ENCODE measurements around the gene ATP5F1E. TPM values are rescaled to one million over a fixed set of nuclear protein-coding genes. Genes with fewer than 3 reads are reported as not detected.
A peak's percentile ranks its signal among the peaks of the same experiment; 100 is the strongest.

The ATP5F1E gene
- polyA plus RNA-seq (ENCODE audit: insufficient read length) = 166 TPM
- long read RNA-seq, donor 1, transcript ATP5F1E-202 (2 exons, 1,878 nt) = minor isoform, 23 of 882 reads
- long read RNA-seq, donor 1, transcript ATP5F1E-201 (3 exons, 3,665 nt) = major isoform, 792 of 882 reads
- long read RNA-seq, donor 1, partial matches to known transcripts = 67 of 882 reads
- long read RNA-seq, donor 1, other reads (novel, unspliced or antisense) = 0 of 882 reads
- long read RNA-seq, donor 2, transcript ATP5F1E-202 (2 exons, 1,878 nt) = minor isoform, 13 of 654 reads
- long read RNA-seq, donor 2, transcript ATP5F1E-201 (3 exons, 3,665 nt) = major isoform, 605 of 654 reads
- long read RNA-seq, donor 2, partial matches to known transcripts = 36 of 654 reads
- long read RNA-seq, donor 2, other reads (novel, unspliced or antisense) = 0 of 654 reads
- long read RNA-seq, donor 3, transcript ATP5F1E-201 (3 exons, 3,665 nt) = major isoform, 524 of 571 reads
- long read RNA-seq, donor 3, transcript ATP5F1E-202 (2 exons, 1,878 nt) = minor isoform, 19 of 571 reads
- long read RNA-seq, donor 3, partial matches to known transcripts = 28 of 571 reads
- long read RNA-seq, donor 3, other reads (novel, unspliced or antisense) = 0 of 571 reads
- long read RNA-seq, donor 4, transcript ATP5F1E-202 (2 exons, 1,878 nt) = minor isoform, 10 of 268 reads
- long read RNA-seq, donor 4, transcript ATP5F1E-201 (3 exons, 3,665 nt) = major isoform, 226 of 268 reads
- long read RNA-seq, donor 4, partial matches to known transcripts = 32 of 268 reads
- long read RNA-seq, donor 4, other reads (novel, unspliced or antisense) = 0 of 268 reads
- long read RNA-seq, donor 5, transcript ATP5F1E-201 (3 exons, 3,665 nt) = major isoform, 1,383 of 1,437 reads
- long read RNA-seq, donor 5, transcript ATP5F1E-202 (2 exons, 1,878 nt) = minor isoform, 15 of 1,437 reads
- long read RNA-seq, donor 5, partial matches to known transcripts = 39 of 1,437 reads
- long read RNA-seq, donor 5, other reads (novel, unspliced or antisense) = 0 of 1,437 reads
- long read RNA-seq, donor 6, transcript ATP5F1E-202 (2 exons, 1,878 nt) = minor isoform, 19 of 932 reads
- long read RNA-seq, donor 6, transcript ATP5F1E-201 (3 exons, 3,665 nt) = major isoform, 848 of 932 reads
- long read RNA-seq, donor 6, partial matches to known transcripts = 65 of 932 reads
- long read RNA-seq, donor 6, other reads (novel, unspliced or antisense) = 0 of 932 reads
- long read RNA-seq, donor 7, transcript ATP5F1E-201 (3 exons, 3,665 nt) = major isoform, 1,128 of 1,246 reads
- long read RNA-seq, donor 7, transcript ATP5F1E-202 (2 exons, 1,878 nt) = minor isoform, 59 of 1,246 reads
- long read RNA-seq, donor 7, partial matches to known transcripts = 59 of 1,246 reads
- long read RNA-seq, donor 7, other reads (novel, unspliced or antisense) = 0 of 1,246 reads
- long read RNA-seq, donor 8, transcript ATP5F1E-202 (2 exons, 1,878 nt) = minor isoform, 5 of 268 reads
- long read RNA-seq, donor 8, transcript ATP5F1E-201 (3 exons, 3,665 nt) = major isoform, 250 of 268 reads
- long read RNA-seq, donor 8, partial matches to known transcripts = 12 of 268 reads
- long read RNA-seq, donor 8, other reads (novel, unspliced or antisense) = 0 of 268 reads

DNA sequence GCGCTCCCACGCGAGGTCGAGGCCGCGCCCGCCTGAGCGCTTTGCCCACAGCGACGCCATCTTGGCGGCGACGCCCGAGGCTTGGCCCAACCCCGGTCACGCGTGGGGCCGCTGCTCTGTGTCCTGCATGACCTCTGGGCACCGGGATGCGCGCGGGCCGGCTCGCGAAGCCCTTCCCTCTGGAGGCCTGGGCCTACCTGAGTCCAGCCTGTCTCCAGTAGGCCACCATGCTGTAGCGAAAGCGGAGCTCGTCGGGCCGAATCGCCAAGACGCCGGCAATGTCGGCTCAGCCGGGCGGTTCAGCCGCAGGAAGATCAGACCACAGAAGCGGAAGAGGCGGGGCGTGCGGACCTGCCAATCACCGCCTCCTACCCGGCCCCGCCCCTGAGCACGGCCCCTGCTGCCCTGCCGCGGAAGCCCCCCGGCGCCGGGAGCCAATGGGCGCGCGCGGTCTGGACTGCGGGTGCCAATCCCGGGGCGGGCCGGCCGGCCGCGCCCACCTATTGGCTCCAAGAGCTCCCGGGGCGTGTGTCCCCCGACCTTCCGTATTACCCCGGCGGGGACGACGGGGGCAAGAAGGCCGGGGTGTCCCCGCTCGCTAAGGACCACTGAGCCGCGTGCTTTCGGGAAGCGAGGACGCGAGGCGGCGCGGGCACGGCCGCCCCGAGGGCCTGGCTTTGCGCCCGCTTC, at the start of gene ATP5F1E:
ATP5F1E (minus strand) TSS at position 313 of the 690 bp plus-strand sequence; CDS start at position 229, 84 bp downstream.
- DNase-seq = peak; percentile 93

DNA sequence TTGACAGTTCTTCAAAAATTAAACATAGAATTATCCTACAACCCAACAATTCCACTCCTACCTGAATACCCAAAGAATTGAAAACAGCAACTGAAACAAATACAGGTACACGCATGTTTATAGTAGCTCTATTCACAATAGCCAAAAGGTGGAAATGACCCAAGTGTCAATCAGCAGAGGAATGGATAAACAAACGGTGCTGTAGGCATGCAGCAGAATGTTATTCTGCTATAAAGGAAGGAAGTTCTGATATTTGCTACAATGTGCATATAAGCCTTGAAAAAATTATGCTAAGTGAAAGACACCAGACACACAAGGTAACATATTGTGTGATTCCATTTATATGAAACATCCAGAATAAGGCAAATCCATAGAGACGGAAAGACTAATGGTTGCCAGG, 48.9 kb upstream of the ATP5F1E start:
- no peak for DNase-seq

DNA sequence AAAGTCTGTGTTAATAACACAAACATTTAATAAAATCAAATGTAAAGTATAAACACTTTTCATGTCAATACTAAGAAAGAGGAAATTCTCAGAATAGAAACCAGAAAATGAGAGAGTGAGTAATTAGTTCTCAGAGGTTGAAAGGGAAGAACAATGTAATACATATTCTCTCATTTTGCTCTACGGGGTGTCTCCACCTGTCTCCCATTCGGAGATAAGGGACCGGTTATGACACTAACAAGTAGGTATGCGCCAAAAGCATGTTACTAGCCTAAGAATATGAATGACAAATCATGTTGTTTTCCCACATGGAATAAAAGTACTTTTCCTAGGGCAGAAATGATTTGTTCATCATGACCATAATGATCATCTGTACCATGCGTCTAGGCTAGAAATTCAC, 46.1 kb upstream of the ATP5F1E start:
- DNase-seq = no peak

DNA sequence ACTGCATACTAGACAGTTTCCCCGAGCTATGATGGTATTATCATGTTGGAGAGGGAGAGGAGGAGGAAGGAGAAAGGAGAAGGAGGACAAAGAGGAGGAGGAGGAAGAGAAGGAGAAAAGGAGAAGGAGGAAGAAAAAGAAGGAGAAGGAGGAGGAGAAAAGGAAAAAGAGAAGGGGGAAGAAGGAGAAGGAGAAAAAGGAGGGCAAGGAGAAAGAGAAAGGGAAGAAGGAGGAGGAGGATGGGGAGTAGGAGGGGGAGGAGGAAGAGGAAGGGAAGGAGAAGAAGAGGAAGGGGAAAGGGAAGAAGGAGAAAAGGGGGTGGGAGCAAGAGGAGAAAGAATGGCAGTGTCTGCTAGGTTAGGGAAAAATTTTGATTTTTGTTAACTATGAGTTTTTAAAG, 45.6 kb upstream of the ATP5F1E start:
- no peak for DNase-seq

DNA sequence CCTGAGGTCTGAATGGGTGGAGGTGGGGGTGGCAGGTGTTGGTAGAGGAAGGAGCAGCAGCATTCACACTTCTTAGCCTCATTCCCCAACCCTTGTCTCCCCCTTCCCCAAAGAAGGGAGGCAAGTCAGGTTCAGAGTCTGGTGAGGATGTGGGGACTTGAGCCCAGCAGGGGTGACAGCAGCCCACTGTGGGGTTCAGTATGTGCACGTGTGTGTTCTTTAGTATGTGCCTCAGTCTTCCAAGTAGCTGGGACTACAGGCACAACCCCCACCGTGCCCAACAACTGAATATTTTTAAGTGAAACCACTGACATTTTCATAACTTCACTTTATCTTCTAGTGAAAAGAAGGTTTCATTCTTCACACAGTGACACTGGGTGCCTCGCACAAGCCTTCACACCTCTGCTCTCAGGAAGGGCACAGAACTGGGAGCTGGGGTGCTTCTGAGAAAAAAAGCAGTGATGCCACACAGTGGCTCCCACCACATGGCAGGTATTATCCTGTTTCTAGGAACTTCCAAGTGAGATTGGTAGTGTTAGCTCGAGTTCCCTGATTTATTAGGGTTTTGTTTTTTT, 43.9 kb upstream of the ATP5F1E start:
- DNase-seq = no peak

DNA sequence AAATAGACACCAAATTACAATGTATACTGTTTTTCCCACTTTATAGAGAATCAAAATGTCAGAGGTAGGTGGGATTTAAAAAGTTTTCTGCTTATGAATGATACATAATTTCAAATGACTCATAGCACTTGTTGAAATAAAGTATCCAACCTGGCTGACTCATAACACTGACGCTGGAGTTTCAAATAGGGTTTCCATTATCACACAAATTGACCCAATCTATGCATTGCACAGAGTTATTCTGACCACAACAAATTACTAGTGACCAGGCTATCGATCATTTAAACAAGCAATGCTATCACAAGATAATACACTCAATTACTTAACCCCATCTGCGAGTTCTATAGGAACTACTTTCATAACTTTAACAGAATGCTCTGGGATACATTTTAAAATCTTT, 42.3 kb upstream of the ATP5F1E start:
- no peak for DNase-seq

DNA sequence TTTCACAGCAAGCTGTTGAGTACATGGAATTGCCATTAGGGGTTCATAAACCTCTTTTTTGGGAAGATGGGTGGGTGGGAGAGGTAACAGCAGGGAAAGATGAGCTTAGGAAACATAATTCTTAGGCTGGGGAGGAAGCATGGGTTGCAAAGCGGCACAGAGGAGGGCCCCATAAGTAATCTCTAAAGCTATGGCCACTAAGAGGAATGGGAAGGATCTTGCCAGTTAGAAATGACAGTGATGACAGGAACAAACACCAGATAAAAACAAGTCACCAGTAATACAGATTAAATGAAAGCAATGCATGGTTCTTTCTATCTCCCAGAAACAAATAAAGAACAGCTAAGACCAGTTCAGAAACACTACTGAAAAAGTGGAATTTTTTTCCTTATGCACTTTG, 41.4 kb upstream of the ATP5F1E start:
- DNase-seq = no peak

DNA sequence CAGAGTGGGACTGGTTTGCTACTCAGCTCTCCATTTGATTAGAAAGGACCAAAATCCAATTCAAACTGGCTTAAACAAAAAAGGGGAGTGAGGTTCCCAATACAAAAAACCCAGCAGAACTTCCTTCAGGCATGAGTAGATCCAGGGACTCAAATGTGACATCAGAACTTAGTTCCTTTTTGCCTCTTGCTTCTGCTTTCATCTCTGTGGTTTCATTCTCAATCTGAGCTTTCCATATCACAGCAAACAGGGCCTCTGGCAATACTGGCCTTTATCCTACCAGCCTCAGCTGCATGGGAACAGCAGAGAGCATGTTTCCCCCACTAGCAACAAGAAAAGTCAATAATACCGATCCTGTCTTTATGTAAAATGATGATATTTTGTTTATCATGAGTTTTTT, 39.1 kb upstream of the ATP5F1E start:
- no peak for DNase-seq

DNA sequence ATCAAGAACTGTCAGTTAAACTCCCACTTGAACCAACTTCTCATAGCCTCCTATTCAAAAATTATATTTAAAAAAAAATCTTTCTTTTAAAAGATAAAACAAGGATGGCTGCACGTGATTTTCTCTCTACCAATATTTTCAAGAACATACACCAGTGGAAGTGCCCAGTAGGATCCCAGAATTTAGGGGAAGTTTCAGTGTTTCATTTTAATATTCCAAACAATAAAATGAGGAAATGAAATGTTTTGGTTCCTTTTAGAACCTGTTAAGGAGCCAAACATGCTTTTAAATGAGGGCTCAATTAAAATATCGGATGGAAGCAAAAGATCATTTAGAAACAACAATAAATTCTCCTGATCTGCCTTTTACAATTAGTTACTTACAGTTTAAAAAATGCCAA, 36.9 kb upstream of the ATP5F1E start:
- no peak for DNase-seq

DNA sequence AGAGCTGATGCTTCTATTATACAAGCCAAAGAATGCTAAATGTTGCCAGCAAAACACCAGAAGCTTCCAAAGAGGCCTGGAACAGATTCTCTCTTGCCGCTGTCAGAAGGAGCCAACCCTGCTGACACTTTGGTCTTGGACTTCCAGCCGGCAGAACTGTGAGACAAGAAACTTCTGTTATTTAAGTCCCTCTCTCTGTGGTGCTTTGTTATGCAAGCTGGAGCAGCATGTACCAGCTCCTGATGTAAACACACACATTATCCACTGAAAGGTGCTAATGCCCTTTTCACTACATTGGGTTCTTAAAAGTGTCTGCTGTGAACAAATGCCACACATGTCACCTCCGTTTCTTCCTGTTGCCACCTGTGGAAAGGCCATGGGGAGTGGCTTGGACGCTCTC, 36.4 kb upstream of the ATP5F1E start:
- no peak for DNase-seq

DNA sequence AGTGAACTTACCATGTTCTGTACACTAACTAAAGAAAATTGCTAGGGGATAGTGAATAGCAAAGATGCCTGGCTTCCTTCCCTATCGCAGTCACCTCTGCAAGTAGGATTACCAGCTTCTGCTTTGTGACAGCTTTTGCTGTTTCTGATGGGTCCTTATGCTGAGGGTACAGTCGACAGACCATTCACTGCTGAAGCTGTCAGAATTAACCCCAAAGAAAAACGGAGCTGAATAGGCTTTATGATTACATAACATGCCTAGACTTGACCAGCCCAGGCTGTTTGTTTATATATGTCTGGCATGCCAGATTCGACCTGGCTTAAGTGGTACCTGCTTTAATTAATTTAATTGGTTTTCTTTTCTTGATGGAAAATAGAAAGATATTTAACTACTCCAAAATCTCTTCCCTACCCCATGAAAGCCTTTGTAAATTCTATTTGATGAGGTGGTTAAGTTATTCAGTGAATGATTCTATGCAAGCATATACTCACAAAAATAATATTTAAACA, 32.1 kb upstream of the ATP5F1E start:
- no peak for DNase-seq

DNA sequence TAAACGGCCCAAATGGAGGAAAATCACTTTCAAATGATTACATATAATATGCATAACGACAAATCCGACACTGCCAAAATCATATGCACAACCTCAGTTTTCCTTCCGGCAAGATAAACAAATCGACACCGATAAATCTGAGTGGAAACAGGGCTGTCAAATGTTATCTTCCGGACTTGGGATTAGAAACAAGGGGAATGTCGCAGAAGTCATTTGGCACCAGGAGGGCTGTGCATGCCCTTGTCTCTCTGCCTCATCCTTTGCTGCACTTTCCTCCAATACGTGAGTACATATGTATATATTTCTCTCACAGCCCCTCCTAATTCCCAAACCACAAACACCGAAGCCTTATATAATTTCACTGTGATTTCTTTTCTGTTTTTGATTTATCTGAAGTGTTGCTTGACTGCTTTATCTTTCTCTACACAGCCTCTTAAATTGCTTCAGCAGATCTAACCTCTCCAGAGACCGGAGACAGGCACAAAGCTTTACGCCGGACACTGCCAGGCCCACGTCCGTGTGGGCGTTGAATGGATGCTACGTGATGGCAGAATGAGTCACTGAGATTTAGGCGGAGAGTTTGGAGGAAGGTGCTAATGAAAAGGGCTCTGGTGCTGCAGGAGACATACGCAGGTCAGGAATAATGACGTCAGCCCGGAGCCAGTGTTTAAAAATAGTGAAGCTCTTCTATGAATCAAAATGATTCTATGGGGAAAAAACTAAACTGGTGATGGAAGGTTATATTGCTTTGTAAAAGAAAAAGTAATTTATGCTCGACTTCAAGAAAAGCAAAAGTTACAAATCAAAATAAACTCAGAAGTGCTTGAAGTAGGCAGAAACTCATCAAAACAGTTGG, 31.5 kb upstream of the ATP5F1E start:
- no peak for DNase-seq

DNA sequence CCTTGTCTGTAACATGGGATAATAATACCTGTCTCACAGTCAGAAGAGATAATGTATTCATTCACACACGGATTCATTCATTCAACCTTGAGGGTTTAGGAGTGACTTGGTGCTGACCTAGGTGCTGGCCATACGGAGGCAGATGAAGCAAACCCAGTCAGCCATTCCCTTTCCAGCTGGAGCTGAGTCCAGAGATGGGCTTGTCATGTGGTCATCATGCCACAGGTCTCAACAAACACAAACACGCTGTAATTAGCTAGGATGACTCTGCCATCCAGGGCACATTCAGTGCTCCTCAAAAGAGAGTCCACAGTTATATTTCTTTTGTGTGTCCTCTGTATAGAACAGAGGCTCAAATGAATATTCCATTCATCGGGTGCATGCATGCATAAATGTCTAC, 29.9 kb upstream of the ATP5F1E start:
- DNase-seq = no peak

DNA sequence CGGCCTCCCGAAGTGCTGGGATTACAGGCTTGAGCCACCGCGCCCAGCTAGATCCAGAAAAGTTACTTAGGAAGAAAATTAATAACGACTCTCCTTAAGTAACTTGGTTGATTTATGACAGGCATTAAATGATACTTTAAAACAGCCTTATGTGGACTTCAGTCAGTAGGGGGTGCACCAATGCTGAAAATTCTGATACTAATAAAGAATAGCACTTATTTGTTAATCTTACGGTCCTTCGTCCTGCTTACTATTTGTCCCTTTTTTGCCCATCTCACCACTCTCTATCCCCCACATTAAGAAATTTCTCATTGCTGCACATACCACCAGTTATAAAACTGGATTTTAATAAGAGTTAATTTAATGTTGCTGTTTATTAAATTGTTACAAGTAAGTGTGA, 23.2 kb upstream of the ATP5F1E start:
- DNase-seq = no peak

DNA sequence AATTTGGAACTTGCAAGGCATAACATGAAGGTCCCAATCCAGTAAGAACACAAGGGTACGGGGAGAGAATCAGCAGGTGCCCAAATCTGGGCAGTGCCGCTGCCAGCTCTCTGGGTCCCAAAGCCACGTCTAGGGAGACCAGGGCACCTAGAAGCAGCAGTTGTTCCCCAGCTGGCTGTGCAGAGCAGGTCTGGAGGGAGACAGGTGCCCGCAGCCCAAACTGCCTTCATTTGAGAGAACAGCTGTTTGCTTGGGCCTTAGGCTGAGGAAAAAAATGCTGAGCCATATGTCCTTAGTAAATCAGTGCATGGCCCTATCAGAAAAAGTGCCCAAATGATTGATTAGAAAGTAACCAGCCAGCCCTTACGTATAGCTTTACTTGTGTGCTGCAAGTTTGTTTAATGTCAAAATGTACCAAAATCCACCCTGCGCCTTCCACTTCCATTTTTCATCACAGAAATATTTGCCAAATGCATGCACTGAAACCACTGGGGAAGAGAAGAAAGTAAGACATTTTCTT, 19.6 kb upstream of the ATP5F1E start:
- no peak for DNase-seq

DNA sequence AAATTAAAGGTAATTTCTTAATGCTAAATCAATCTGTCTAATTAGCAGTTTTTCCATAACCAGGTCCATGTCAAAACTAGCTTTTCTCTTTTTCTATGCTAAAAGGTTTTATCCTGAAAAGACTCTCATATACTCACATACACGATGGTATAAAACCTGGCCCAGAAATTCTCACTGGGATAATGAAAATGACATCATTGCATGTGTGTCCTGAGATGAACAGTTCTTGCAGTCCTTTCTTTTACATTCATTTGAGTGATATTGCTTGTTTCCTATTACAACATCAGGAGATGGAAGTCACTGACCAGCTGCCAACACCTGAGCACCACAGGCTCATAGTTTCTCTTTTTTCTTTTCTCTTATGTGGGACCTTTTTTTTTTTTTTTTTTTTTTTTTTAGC, 18.3 kb upstream of the ATP5F1E start:
- DNase-seq = no peak

DNA sequence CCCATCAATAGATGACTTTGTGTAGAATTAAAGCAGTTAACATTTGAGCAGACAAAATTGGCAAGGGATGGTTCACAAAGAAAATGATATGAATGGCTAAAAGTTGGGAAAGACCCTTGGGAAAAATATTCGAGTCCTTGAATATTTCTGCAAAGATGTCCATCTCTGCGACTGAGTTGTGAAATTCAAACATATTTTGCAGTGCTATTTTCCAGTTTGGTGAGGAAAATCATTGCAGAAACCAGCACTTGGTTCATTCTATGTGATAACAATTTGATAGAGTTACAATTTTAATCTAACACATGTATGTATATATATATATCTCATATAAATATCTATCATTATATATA, 16.5 kb upstream of the ATP5F1E start:
- DNase-seq = no peak

DNA sequence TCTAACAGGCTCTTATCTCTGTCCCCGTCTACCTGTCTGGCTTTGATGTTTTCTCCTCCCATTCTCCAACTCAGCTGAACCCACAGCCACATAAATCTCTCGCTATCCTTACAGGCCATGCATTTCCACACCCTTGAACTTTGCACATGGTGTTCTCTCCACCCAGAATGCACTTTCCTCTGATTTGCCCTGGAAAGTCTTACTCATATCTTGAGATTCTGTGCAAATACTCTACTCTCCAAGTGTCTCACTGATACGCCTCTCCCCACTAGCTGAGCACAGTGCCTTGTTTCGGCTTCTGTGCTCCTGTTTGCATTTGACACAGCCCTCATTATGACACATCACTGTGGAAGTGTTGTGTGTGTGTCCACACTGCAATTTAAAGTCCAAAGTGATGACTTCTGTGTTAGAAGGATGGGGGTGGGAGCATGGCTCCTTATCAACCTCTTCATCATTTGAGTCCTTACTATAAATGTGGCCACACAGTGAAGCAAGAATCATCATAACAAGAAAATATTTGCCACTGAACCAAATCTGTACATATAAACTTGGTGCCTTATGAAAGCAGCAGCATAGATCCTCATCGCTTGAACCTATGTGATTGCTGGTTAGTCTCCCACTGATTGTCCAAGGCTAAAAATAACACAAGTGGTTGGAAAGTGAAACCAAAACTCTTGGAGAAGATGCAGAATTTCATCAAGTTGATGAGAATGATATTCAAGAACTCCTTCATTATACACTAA, 16.0 kb upstream of the ATP5F1E start:
- DNase-seq = no peak

DNA sequence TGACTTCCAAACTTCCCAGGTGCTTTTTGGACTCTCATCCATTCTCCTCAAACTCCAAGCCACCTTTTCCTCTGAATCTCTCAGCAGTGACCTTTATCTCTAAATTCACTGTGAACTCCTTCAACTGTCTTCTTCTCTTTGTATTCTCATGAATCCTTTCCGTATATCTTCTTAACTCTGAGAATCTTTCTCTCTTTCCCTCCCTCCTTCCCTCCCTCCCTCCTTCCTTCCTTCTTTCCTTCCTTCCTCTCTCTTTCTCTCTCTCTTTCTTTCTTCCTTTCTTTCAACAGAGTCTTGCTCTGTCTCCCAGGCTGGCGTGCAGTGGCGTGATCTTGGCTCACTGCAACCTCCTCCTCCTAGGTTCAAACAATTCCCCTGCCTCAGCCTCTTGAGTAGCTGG, 14.7 kb upstream of the ATP5F1E start:
- DNase-seq = no peak
